ENCODE results near the gene IFITM10. TPM values are rescaled to one million over a fixed set of nuclear protein-coding genes. Genes with fewer than 3 reads are reported as not detected.
A peak's percentile ranks its signal among the peaks of the same experiment; 100 is the strongest.

The IFITM10 gene
- total and polyA plus RNA-seq, 11 donors = 0.12 to 3.6 (median 0.54) TPM

DNA sequence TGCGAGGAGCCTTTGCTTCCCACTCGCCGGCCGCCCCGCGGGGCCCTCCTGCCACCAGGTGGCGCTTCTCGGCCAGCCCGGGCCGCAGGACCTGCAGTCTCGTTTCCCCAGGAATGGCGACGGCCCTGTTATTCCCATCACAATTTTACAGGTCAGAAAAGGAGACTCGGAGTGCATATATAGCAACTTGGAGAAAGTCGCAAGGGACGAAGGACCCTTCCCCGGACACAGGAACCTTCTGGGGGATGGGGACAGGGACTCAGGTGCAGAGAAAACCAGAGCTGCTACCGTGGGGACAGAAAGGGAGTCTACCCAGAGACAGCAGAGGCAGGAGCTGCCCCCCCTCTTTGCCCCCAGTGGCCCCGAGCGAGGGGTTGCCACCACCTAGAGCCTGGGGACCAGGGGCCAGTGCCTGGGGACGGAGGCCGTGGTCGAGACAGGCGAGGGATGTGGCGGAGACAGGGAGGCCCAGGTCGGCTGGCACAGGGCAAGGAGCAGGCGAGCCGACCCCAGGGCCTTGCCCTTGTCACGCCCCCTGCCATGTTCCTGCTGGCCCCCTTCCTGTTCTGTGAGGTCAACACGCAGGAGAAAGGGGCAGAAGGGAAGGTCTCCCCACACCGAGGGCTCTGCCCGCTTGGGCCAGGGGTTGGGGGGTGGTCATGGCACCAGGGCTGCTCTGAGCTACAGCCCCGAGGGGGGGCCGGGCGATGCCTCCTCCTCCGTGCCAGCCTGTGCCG is 56.9 kb downstream of the IFITM10 start:
- ATAC-seq (peak; percentile 65 to 85 (median 75)), DNase-seq (peak; percentile 77 to 92 (median 78))
- H3K36me3 ChIP-seq = no peaks in the 10 kb centered on the region
- peaks cover 3 to 15% (median 10%) of the 10 kb centered on the region in 12 donors for H3K4me1 ChIP-seq
- H3K27me3 ChIP-seq = peaks cover 0 to 14% (median 0%) of the 10 kb centered on the region in 9 donors
- peak overlapping the region in 10 of 12 donors; percentile 37 to 61 (median 48) for H3K4me3 ChIP-seq
- TF ChIP-seq, protein P1, sequence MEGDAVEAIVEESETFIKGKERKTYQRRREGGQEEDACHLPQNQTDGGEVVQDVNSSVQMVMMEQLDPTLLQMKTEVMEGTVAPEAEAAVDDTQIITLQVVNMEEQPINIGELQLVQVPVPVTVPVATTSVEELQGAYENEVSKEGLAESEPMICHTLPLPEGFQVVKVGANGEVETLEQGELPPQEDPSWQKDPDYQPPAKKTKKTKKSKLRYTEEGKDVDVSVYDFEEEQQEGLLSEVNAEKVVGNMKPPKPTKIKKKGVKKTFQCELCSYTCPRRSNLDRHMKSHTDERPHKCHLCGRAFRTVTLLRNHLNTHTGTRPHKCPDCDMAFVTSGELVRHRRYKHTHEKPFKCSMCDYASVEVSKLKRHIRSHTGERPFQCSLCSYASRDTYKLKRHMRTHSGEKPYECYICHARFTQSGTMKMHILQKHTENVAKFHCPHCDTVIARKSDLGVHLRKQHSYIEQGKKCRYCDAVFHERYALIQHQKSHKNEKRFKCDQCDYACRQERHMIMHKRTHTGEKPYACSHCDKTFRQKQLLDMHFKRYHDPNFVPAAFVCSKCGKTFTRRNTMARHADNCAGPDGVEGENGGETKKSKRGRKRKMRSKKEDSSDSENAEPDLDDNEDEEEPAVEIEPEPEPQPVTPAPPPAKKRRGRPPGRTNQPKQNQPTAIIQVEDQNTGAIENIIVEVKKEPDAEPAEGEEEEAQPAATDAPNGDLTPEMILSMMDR (IDR thresholded peaks at IDR 0.05) = peak; percentile 90 to 97 (median 95)
- no peak for TF ChIP-seq POLR2A (IDR thresholded peaks at IDR 0.05)
- intact Hi-C loops (cut with DNase I) = loop anchor here (1.0 to 10.0 kb wide), 14 partner anchors 41 to 463 kb away; partner anchors contain the start of gene TNNT3 (in 1 of the 10)
- H3K27ac ChIP-seq = peak overlapping the region in 11 of 12 donors; percentile 9 to 80 (median 60)
- WGBS, 4 donors = 15 to 21% (median 18%) methylated on average over 21 to 37 of the region's 37 CpGs
- no peaks in the 10 kb centered on the region for H3K9me3 ChIP-seq

DNA sequence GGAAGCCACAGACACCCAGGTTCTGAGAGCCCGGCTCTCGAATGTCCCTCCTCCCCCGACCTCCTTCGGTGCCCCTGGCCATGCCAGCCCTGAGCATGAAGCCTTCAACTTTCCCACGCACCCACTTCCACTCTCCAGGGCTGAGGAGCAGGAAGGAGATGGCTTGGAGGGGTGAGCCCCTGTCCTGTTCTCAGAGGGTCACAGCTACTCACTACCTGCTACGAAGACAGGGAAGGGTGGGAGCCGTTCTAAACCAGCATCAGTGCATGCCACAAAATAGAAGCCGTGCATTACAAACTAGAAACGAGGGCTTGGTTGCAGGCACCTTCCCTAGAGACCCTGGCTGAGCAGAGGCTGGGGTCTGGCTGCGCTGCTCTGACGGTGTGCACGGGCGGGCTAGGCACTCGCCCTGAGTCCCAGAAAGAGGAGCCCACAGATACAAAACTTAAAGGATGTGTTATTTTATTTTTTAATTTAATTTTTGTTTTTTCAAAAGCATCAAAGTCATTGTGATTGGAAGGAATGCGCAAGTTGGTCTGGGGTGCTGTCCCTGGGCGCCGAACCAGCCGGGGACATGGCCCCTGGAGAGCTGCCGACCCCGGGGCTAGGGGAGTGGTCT is 57.6 kb downstream of the IFITM10 start:
- no peak overlapping the region for H3K27ac ChIP-seq
- intact Hi-C loops (cut with DNase I) = loop anchor here (1.0 to 10.0 kb wide), 12 partner anchors 40 to 464 kb away; partner anchors contain the start of gene TNNT3 (in 1 of the 10)
- peaks cover 3 to 15% (median 10%) of the 10 kb centered on the region in 12 donors for H3K4me1 ChIP-seq
- TF ChIP-seq POLR2A (IDR thresholded peaks at IDR 0.05) = no peak
- TF ChIP-seq, protein P1 (IDR thresholded peaks at IDR 0.05) = no peak
- H3K9me3 ChIP-seq = no peaks in the 10 kb centered on the region
- no peaks in the 10 kb centered on the region for H3K36me3 ChIP-seq
- DNase-seq (no peak), ATAC-seq (no peak)
- 45 to 55% (median 50%) methylated on average over 20 of the region's 20 CpGs for WGBS, 4 donors
- peaks cover 0 to 14% (median 0%) of the 10 kb centered on the region in 9 donors for H3K27me3 ChIP-seq
- peak overlapping the region in 3 of 12 donors; percentile 42 to 60 (median 45) for H3K4me3 ChIP-seq

DNA sequence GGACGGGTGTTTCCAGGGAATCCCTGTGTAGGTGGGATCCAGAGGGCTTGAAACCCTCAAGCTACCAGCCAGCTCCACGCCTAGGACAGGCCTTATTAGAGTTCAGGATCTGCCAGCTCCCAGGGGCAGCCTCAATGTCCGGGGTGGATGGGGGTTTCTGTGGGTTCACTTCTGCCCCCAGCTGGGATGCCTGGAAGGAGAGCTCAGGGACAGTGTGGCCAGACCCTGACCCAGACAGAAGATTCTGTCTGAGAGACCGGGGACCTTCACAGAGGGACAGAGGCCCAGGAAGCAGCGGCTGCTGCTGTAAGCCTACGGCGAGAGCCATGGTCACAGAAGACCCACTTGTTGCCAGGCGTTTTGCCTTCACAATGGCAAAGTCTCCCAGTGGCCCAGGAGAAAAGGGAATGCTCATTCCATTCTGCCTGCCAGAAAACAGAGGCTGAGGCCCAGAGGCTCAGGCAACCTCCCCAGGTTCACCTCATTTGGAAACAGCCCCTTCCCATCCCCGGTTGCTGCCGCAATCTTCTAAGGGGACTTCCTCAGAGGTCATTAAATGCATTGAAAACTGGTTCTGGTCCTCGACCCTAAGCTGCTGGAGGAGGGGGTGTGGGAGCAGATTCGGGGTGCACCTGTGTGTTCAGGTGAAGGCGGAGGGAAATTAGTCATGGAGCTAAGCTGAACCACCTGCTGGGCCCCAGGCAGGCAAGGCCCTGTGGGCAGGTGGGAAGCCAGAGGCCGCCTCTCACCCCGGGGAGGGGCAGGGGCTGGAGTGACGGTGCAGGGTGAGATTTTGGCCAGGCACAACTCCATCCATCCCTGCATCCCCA is 58.3 kb downstream of the IFITM10 start:
- no peak overlapping the region for H3K27ac ChIP-seq
- WGBS, 4 donors = 82 to 89% (median 87%) methylated on average over 15 to 16 of the region's 16 CpGs
- H3K4me3 ChIP-seq = no peak overlapping the region
- H3K27me3 ChIP-seq = peaks cover 0 to 14% (median 0%) of the 10 kb centered on the region in 9 donors
- no peak for ATAC-seq
- peaks cover 3 to 15% (median 10%) of the 10 kb centered on the region in 12 donors for H3K4me1 ChIP-seq
- no peaks in the 10 kb centered on the region for H3K36me3 ChIP-seq
- DNase-seq = no peak
- TF ChIP-seq, protein P1 (IDR thresholded peaks at IDR 0.05) = no peak
- TF ChIP-seq POLR2A (IDR thresholded peaks at IDR 0.05) = no peak
- intact Hi-C loops (cut with DNase I) = loop anchor here (2.0 to 10.0 kb wide), 8 partner anchors 39 to 465 kb away; partner anchors contain the start of gene TNNT3 (in 1 of the 10)
- H3K9me3 ChIP-seq = no peaks in the 10 kb centered on the region

All from heart left ventricle (tissue), 16 donors.